Endothelial cell of umbilical vein (primary cell): ENCODE results near the gene IRF2. TPM values are rescaled to one million over a fixed set of nuclear protein-coding genes. Genes with fewer than 3 reads are reported as not detected.
A peak's percentile ranks its signal among the peaks of the same experiment; 100 is the strongest.

ENCODE experiments used
- BruUV-seq: library from RNA; stranded (reverse); fragments of 400-500 nt; replicated peaks from 2 replicates; lab custom pipeline; 2021; lab: Mats Ljungman, UMichigan
- CTCF ChIA-PET: fragments of 300-600, 350-600 bp; sonication (Branson Sonifier 250); formaldehyde crosslinking; loops from one replicate; lab custom pipeline; 2021; ENCODE audit warnings: antibody characterized with exemption, inconsistent platforms; lab: Charles Lee
- POLR2A ChIA-PET: fragments of 300-600, 350-600 bp; sonication (Branson Sonifier 250); formaldehyde crosslinking; loops from one replicate; lab custom pipeline; 2021; ENCODE audit warnings: antibody characterized with exemption, inconsistent platforms; lab: Charles Lee
- DNase-seq: peaks from one replicate; pipeline ENCODE4 v3.0.0-alpha.2; 2011; ENCODE audit warnings: low read depth, low spot score
- FAIRE-seq: peaks from 2 replicates; lab custom pipeline; 2011; peaks lifted over from hg19 to GRCh38; lab: Jason Lieb, UNC
- H2AFZ ChIP-seq: 2 replicates; pipeline ENCODE4 v1.6.0; 2012; ENCODE audit warnings: low read depth, low read length, control low read depth, inconsistent platforms
- H3K27ac ChIP-seq: 2 replicates; pipeline ENCODE4 v1.5.1; 2011; ENCODE audit warnings: low read depth, mild to moderate bottlenecking, control low read depth, low read length, moderate library complexity; ENCODE audit not compliant: insufficient read depth
- H3K27me3 ChIP-seq, 2 experiments: 2 replicates each; pipeline versions ENCODE4 v1.6.0 to v1.6.1; 2011; ENCODE audit warnings: low read length in 2 of 2, mixed read lengths in 1 of 2; ENCODE audit not compliant: control insufficient read depth in 2 of 2, insufficient read depth in 2 of 2
- H3K36me3 ChIP-seq, 2 experiments: 2 replicates in 1 of 2; 3 replicates in 1 of 2; pipeline ENCODE4 v1.5.1; 2011; ENCODE audit warnings: low read length in 2 of 2, mild to moderate bottlenecking in 1 of 2, moderate library complexity in 1 of 2; ENCODE audit not compliant: control insufficient read depth in 2 of 2, insufficient read depth in 2 of 2; ENCODE audit errors: extremely low read depth in 1 of 2
- H3K4me1 ChIP-seq: 3 replicates; pipeline ENCODE4 v1.5.1; 2011; ENCODE audit warnings: mild to moderate bottlenecking, low read length; ENCODE audit not compliant: control insufficient read depth, insufficient read depth; ENCODE audit errors: extremely low read depth
- H3K4me2 ChIP-seq: 2 replicates; pipeline ENCODE4 v1.6.1; 2011; ENCODE audit warnings: low read length, control low read depth, mixed read lengths; ENCODE audit not compliant: insufficient read depth
- H3K4me3 ChIP-seq, 3 experiments: fragments of 200-600 bp in 1 of 3; sonication (generic), shearing (Covaris generic) in 1 of 3; replicated peaks in 1 of 3; 2 replicates each; pipeline ENCODE4 v1.5.1; 2011 to 2016; ENCODE audit warnings: control low read depth in 3 of 3, low read length in 3 of 3, mild to moderate bottlenecking in 2 of 3, inconsistent platforms in 1 of 3, low read depth in 1 of 3, moderate library complexity in 1 of 3; ENCODE audit not compliant: insufficient read depth in 1 of 3
- H3K79me2 ChIP-seq: 2 replicates; pipeline ENCODE4 v1.6.0; 2012; ENCODE audit warnings: low read length, inconsistent platforms; ENCODE audit not compliant: control insufficient read depth, insufficient read depth
- H3K9ac ChIP-seq: replicated peaks from 2 replicates; pipeline ENCODE3; 2011; ENCODE audit warnings: low read length, control low read depth; ENCODE audit not compliant: insufficient read depth; ENCODE audit errors: extremely low read depth
- H3K9me1 ChIP-seq: replicated peaks from 3 replicates; pipeline ENCODE4 v1.6.0; 2011; ENCODE audit warnings: mild to moderate bottlenecking, low read length; ENCODE audit not compliant: control insufficient read depth, insufficient read depth; ENCODE audit errors: extremely low read depth
- H3K9me3 ChIP-seq: replicated peaks from 2 replicates; pipeline ENCODE4 v1.5.1; 2012; ENCODE audit warnings: low read length, inconsistent platforms; ENCODE audit not compliant: control insufficient read depth, insufficient read depth
- H4K20me1 ChIP-seq: replicated peaks from 2 replicates; pipeline ENCODE3; 2011; ENCODE audit warnings: mild to moderate bottlenecking, low read length; ENCODE audit not compliant: control insufficient read depth, insufficient read depth; ENCODE audit errors: extremely low read depth
- CTCF ChIP-seq, 2 donors: IDR thresholded peaks; 1 replicate in 1 of 2; 2 replicates in 1 of 2; pipeline ENCODE4 v1.5.1; 2011; ENCODE audit warnings: low read length in 2 of 2, mild to moderate bottlenecking in 2 of 2, moderate library complexity in 2 of 2, control low read depth in 1 of 2, inconsistent platforms in 1 of 2, low read depth in 1 of 2; ENCODE audit not compliant: insufficient read depth in 1 of 2; ENCODE audit errors: extremely low read depth in 1 of 2
- EZH2 ChIP-seq: IDR thresholded peaks from 2 replicates; pipeline ENCODE4 v1.6.1; 2012; ENCODE audit warnings: borderline replicate concordance, low read depth, mild to moderate bottlenecking, moderate library complexity, low read length, inconsistent platforms; ENCODE audit not compliant: severe bottlenecking
- FOS ChIP-seq: IDR thresholded peaks from 2 replicates; pipeline ENCODE4 v1.6.1; 2011; ENCODE audit warnings: mild to moderate bottlenecking, low read length, moderate library complexity, borderline replicate concordance; ENCODE audit not compliant: insufficient read depth
- GATA2 ChIP-seq: IDR thresholded peaks from 2 replicates; pipeline ENCODE4 v1.7.0; 2011; ENCODE audit warnings: low read depth, mild to moderate bottlenecking, moderate library complexity, mixed read lengths, low read length; ENCODE audit not compliant: insufficient read length, insufficient read depth
- JUN ChIP-seq: IDR thresholded peaks from 2 replicates; pipeline ENCODE4 v1.6.1; 2011; ENCODE audit warnings: borderline replicate concordance, low read depth; ENCODE audit not compliant: insufficient read length, insufficient read depth
- MYC ChIP-seq: IDR thresholded peaks from one replicate; pipeline ENCODE4 v1.6.1; 2011; ENCODE audit warnings: mild to moderate bottlenecking, low read depth, low read length
- POLR2A ChIP-seq: IDR thresholded peaks from 2 replicates; pipeline ENCODE4 v1.6.1; 2012; ENCODE audit warnings: low read depth, mild to moderate bottlenecking, control low read depth, low read length
- POLR2AphosphoS5 ChIP-seq: IDR thresholded peaks from 2 replicates; pipeline ENCODE4 v1.6.1; 2012; ENCODE audit warnings: low read depth, mild to moderate bottlenecking, control low read depth, low read length, moderate library complexity; ENCODE audit not compliant: insufficient read depth
- dilution Hi-C: fragments of 300-500 bp; cut with MboI; formaldehyde crosslinking; loops from one replicate; pipeline ENCODE4 v1.15.0; 2019; ENCODE audit warnings: low sequenced_read_pairs; ENCODE audit not compliant: extremely low pct_ligation_motif_present
- intact Hi-C: fragments of 100-400 bp; cut with micrococcal nuclease; formaldehyde crosslinking; loops from one replicate; pipeline ENCODE4 v1.10.0; 2022
- polyA plus RNA-seq, 4 experiments: library from polyadenylated mRNA; depleted of rRNA in 3 of 4; stranded (reverse) in 3 of 4; unstranded in 1 of 4; fragments of >200 nt; gene quantifications; 2 replicates each; pipeline versions ENCODE4 v1.2.1 to v1.2.3, GENCODE V29; 2011 to 2012; ENCODE audit warnings: missing spikeins in 1 of 4
- total RNA-seq: library from RNA; stranded (reverse); gene quantifications from 2 replicates; pipeline ENCODE4 v1.2.3, GENCODE V29; 2021
- TF ChIP-seq, protein P1 (sequence below): IDR thresholded peaks from 2 replicates; pipeline ENCODE4 v1.6.1; 2011; ENCODE audit not compliant: insufficient read depth, insufficient read length

The IRF2 gene
- total and polyA plus RNA-seq, 2 donors (not counting 3 experiments of a cell fraction or from before 2014, with no cell fraction given): 26.9 to 27.6 TPM

GRCh38 chr4:184460499-184461285 is 13.7 kb downstream of the IRF2 start:
- no TSS peak for BruUV-seq
- no peak for FAIRE-seq

More at GRCh38 chr4:184460499-184461285, 13.7 kb downstream of the IRF2 start:
- Histone ChIP-seq H2AFZ (no peak overlapping the region), H3K27me3 (no peaks in the 10 kb centered on the region), H3K4me1 (peaks cover 19% of the 10 kb centered on the region), H3K27ac (no peak overlapping the region), H3K9ac (no peak overlapping the region), H3K79me2 (peaks cover 34% of the 10 kb centered on the region), H3K36me3 (no peaks in the 10 kb centered on the region), H3K9me3 (no peaks in the 10 kb centered on the region), H3K9me1 (no peaks in the 10 kb centered on the region), H3K4me2 (peak overlapping the region; percentile 2), H4K20me1 (no peaks in the 10 kb centered on the region), H3K4me3 (no peak overlapping the region)
- no peak for DNase-seq
- dilution Hi-C loops (no loop called here), intact Hi-C loops (no loop called here)
- TF ChIP-seq MYC (no peak), GATA2 (no peak), EZH2 (no peak), CTCF (IDR thresholded peaks at IDR 0.05; ENCODE audit: extremely low read depth in 1 of 2, insufficient read depth in 1 of 2, low read depth in 1 of 2, low read length in 2 of 2) (no peak), POLR2AphosphoS5 (no peak), JUN (no peak), POLR2A (no peak), FOS (no peak)
- TF ChIP-seq, protein P1, sequence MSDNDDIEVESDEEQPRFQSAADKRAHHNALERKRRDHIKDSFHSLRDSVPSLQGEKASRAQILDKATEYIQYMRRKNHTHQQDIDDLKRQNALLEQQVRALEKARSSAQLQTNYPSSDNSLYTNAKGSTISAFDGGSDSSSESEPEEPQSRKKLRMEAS: no peak
- ChIA-PET CTCF (interaction anchor here (1.3 to 2.2 kb wide), 3 partner anchors 14 to 197 kb away, joined by 3 to 7 read pairs (median 4); partner anchors contain the start of gene IRF2), POLR2A (no interaction called here)
